Tibial nerve (tissue), 4 donors: ENCODE data around the gene SSPN.

Source experiments
- EP300 ChIP-seq, 2 donors: sonication (generic); formaldehyde crosslinking; IDR thresholded peaks; one replicate each; pipeline ENCODE4 v1.6.1; 2017; ENCODE audit warnings: antibody characterized with exemption in 2 of 2, mild to moderate bottlenecking in 1 of 2
- POLR2A ChIP-seq, 2 donors: fragments of 450-650 bp; IDR thresholded peaks; one replicate each; pipeline ENCODE4 v1.6.1; 2017; ENCODE audit warnings: antibody characterized with exemption in 2 of 2, mild to moderate bottlenecking in 2 of 2, moderate library complexity in 2 of 2
- TF ChIP-seq, protein P1 (sequence below), 5 experiments: fragments of 200-600 bp in 3 of 5; fragments of 450-650 bp in 2 of 5; sonication (generic) in 3 of 5; IDR thresholded peaks; one replicate each; pipeline ENCODE4 v1.5.1; 2016 to 2019; ENCODE audit warnings: antibody characterized with exemption in 5 of 5, mild to moderate bottlenecking in 3 of 5, moderate library complexity in 2 of 5

DNA sequence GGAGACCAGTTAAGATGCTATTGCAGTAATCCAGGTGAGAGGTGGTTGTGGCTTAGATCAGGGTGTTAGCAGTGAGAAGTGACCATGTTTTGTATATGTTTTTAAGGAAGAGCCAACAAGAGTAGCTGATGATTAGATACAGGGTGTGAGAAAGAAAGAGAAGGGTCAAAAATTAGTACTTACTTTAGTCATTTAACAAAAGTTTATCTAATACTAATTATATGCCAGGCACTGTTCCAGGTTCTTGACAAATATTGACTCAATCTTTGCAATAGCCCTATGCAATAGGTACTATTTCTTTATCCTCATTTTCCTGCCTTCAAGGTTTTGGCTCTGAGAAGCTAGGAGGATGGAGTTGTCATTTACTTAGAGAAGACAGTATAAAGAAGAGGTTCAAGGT is 70.2 kb downstream of the SSPN start:
- TF ChIP-seq, protein P1, sequence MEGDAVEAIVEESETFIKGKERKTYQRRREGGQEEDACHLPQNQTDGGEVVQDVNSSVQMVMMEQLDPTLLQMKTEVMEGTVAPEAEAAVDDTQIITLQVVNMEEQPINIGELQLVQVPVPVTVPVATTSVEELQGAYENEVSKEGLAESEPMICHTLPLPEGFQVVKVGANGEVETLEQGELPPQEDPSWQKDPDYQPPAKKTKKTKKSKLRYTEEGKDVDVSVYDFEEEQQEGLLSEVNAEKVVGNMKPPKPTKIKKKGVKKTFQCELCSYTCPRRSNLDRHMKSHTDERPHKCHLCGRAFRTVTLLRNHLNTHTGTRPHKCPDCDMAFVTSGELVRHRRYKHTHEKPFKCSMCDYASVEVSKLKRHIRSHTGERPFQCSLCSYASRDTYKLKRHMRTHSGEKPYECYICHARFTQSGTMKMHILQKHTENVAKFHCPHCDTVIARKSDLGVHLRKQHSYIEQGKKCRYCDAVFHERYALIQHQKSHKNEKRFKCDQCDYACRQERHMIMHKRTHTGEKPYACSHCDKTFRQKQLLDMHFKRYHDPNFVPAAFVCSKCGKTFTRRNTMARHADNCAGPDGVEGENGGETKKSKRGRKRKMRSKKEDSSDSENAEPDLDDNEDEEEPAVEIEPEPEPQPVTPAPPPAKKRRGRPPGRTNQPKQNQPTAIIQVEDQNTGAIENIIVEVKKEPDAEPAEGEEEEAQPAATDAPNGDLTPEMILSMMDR (IDR thresholded peaks at IDR 0.05), result no peak
- TF ChIP-seq POLR2A (IDR thresholded peaks at IDR 0.05) (no peak), EP300 (IDR thresholded peaks at IDR 0.05) (no peak)
